GM23338 (cell line): ENCODE results near the gene ORAI2. TPM values are rescaled to one million over a fixed set of nuclear protein-coding genes. Genes with fewer than 3 reads are reported as not detected.

Source experiments
- ATAC-seq: fragments of 200-7000 bp; cut with Tn5 transposase; 3 replicates; pipeline ENCODE4 v1.9.1; 2020
- DNase-seq: peaks from one replicate; pipeline ENCODE4 v3.0.0-alpha.2; 2015; ENCODE audit warnings: low spot score
- H2AFZ ChIP-seq: fragments of 200-600 bp; sonication (generic); 2 replicates; pipeline ENCODE4 v1.8.0; 2016; ENCODE audit warnings: antibody characterized with exemption, mild to moderate bottlenecking, moderate library complexity
- H3F3A ChIP-seq: fragments of 200-600 bp; sonication (generic); replicated peaks from 2 replicates; pipeline ENCODE4 v1.8.0; 2017; ENCODE audit warnings: antibody characterized with exemption, mixed run types, low read depth
- H3K27ac ChIP-seq: fragments of 200-600 bp; sonication (generic); 2 replicates; pipeline ENCODE4 v1.6.1; 2016; ENCODE audit warnings: low read depth
- H3K27me3 ChIP-seq: fragments of 200-600 bp; sonication (generic); 2 replicates; pipeline ENCODE4 v1.8.0; 2016; ENCODE audit warnings: mild to moderate bottlenecking, mixed run types, moderate library complexity; ENCODE audit not compliant: insufficient read depth
- H3K36me3 ChIP-seq: fragments of 200-600 bp; sonication (generic); 2 replicates; pipeline ENCODE4 v1.8.0; 2016; ENCODE audit warnings: mild to moderate bottlenecking; ENCODE audit not compliant: insufficient read depth
- H3K4me1 ChIP-seq: fragments of 200-600 bp; sonication (generic); 2 replicates; pipeline ENCODE4 v1.8.0; 2016; ENCODE audit warnings: mild to moderate bottlenecking, moderate library complexity; ENCODE audit not compliant: insufficient read depth
- H3K4me2 ChIP-seq: fragments of 200-600 bp; sonication (generic); 2 replicates; pipeline ENCODE4 v1.7.1; 2017; ENCODE audit warnings: mixed run types
- H3K4me3 ChIP-seq: fragments of 200-600 bp; sonication (generic); 2 replicates; pipeline ENCODE4 v1.6.1; 2016; ENCODE audit warnings: mixed run types
- H3K79me2 ChIP-seq: fragments of 200-600 bp; sonication (generic); replicated peaks from 2 replicates; pipeline ENCODE4 v1.8.0; 2017; ENCODE audit warnings: mild to moderate bottlenecking; ENCODE audit not compliant: insufficient read depth
- H3K9me2 ChIP-seq: fragments of 200-600 bp; sonication (generic); 2 replicates; pipeline ENCODE4 v1.8.0; 2017; ENCODE audit not compliant: insufficient read depth
- H4K20me1 ChIP-seq: fragments of 200-600 bp; sonication (generic); replicated peaks from 2 replicates; pipeline ENCODE4 v1.8.0; 2017; ENCODE audit warnings: mild to moderate bottlenecking; ENCODE audit not compliant: insufficient read depth
- H3K27ac Mint-ChIP-seq: 2 replicates; pipeline ENCODE4 v1.8.0; 2020; ENCODE audit warnings: inconsistent platforms, mild to moderate bottlenecking, moderate library complexity, mixed read lengths
- H3K27me3 Mint-ChIP-seq: 3 replicates; pipeline ENCODE4 v1.8.0; 2022; ENCODE audit warnings: low read depth, mild to moderate bottlenecking, moderate library complexity, mixed read lengths, inconsistent platforms; ENCODE audit not compliant: insufficient read depth, poor library complexity
- H3K36me3 Mint-ChIP-seq: 3 replicates; pipeline ENCODE4 v1.8.0; 2021; ENCODE audit warnings: low read depth, mild to moderate bottlenecking, inconsistent platforms, moderate library complexity, mixed read lengths
- H3K4me1 Mint-ChIP-seq: 3 replicates; pipeline ENCODE4 v1.8.0; 2020; ENCODE audit warnings: mild to moderate bottlenecking, inconsistent platforms, mixed read lengths
- H3K4me3 Mint-ChIP-seq: 3 replicates; pipeline ENCODE4 v1.8.0; 2021; ENCODE audit warnings: moderate library complexity, mild to moderate bottlenecking, inconsistent platforms, mixed read lengths
- H3K9me3 Mint-ChIP-seq: 3 replicates; pipeline ENCODE4 v1.8.0; 2020; ENCODE audit warnings: moderate library complexity, mild to moderate bottlenecking, inconsistent platforms, mixed read lengths
- EZH2 ChIP-seq: fragments of 200-600 bp; sonication (generic); IDR thresholded peaks from one replicate; pipeline ENCODE4 v1.8.0; 2017; ENCODE audit warnings: antibody characterized with exemption, mild to moderate bottlenecking, low read depth; ENCODE audit not compliant: unreplicated experiment
- EZH2phosphoT487 ChIP-seq: fragments of 200-600 bp; sonication (generic); IDR thresholded peaks from one replicate; pipeline ENCODE4 v1.8.1; 2018; ENCODE audit warnings: antibody characterized with exemption; ENCODE audit not compliant: unreplicated experiment
- NANOG ChIP-seq: IDR thresholded peaks from 2 replicates; pipeline ENCODE4 v1.6.1; 2016; ENCODE audit warnings: antibody characterized with exemption, borderline replicate concordance
- STAT1 ChIP-seq: IDR thresholded peaks from one replicate; pipeline ENCODE4 v1.6.1; 2016; ENCODE audit warnings: antibody characterized with exemption; ENCODE audit not compliant: unreplicated experiment
- ZNF331 ChIP-seq: fragments of 250-450 bp; sonication (Bioruptor Pico); IDR thresholded peaks from 2 replicates; pipeline ENCODE4 v1.5.0; 2020; ENCODE audit warnings: low read depth, mild to moderate bottlenecking, moderate library complexity
- ZNF462 ChIP-seq: fragments of 250-450 bp; sonication (Bioruptor Pico); IDR thresholded peaks from 2 replicates; pipeline ENCODE4 v1.5.0; 2020; ENCODE audit warnings: mild to moderate bottlenecking, moderate library complexity
- polyA plus RNA-seq: library from polyadenylated mRNA; unstranded; fragments of >200 nt; fragmentation: Nextera tagmentation; extraction: Ambion mirVana; gene quantifications from 2 replicates; pipeline ENCODE4 v1.2.1, GENCODE V29; 2016
- total RNA-seq: library from RNA; depleted of rRNA; stranded (reverse); fragments of >200 nt; shearing (Covaris generic); gene quantifications from 2 replicates; pipeline ENCODE4 v1.2.3, GENCODE V29; 2014
- TF ChIP-seq, protein P1 (sequence below): IDR thresholded peaks from one replicate; pipeline ENCODE4 v1.6.1; 2018; ENCODE audit warnings: antibody characterized with exemption; ENCODE audit not compliant: unreplicated experiment
- TF ChIP-seq, protein P2 (sequence below), 2 experiments: fragments of 200-600 bp in 1 of 2; sonication (generic) in 1 of 2; conservative IDR thresholded peaks; 2 replicates each; pipeline versions ENCODE4 v1.5.1 to v1.6.1; 2016 to 2017; ENCODE audit warnings: antibody characterized with exemption in 2 of 2, low read depth in 2 of 2, mild to moderate bottlenecking in 2 of 2, moderate library complexity in 1 of 2
- TF ChIP-seq, protein P3 (sequence below): IDR thresholded peaks from 2 replicates; pipeline ENCODE4 v1.6.1; 2016; ENCODE audit warnings: antibody characterized with exemption

ORAI2 gene
- total and polyA plus RNA-seq, 2 experiments from 2014 or later: 6.6 to 33.8 TPM

- Histone ChIP-seq H3K27me3 (no peaks in the 10 kb centered on the region), H4K20me1 (no peaks in the 10 kb centered on the region; the same call in none of the 2 replicates), H3K36me3 (peaks cover 14% of the 10 kb centered on the region; the same call in 1 of the 2 replicates), H2AFZ (0 out of 2 replicates have a peak overlapping the region, but pooled peaks have one; percentile 64), H3K27ac (peak overlapping the region; percentile 99), H3K9me2 (no peaks in the 10 kb centered on the region), H3K79me2 (peaks cover 23% of the 10 kb centered on the region), H3K4me3 (peak overlapping the region; percentile 98), H3K4me2 (peak overlapping the region; percentile 98), H3K4me1 (no peaks in the 10 kb centered on the region; the same call in none of the 2 replicates), H3F3A (peaks cover 23% of the 10 kb centered on the region)
- no peak for ATAC-seq
- Mint-ChIP-seq H3K4me3 (peak overlapping the region; percentile 88), H3K9me3 (no peaks in the 10 kb centered on the region), H3K4me1 (peaks cover 12% of the 10 kb centered on the region), H3K36me3 (peaks cover 49% of the 10 kb centered on the region), H3K27ac (peak overlapping the region; percentile 97), H3K27me3 (peaks cover 21% of the 10 kb centered on the region)
- DNase-seq: no peak
- TF ChIP-seq NANOG: no peak
- TF ChIP-seq, protein P1, sequence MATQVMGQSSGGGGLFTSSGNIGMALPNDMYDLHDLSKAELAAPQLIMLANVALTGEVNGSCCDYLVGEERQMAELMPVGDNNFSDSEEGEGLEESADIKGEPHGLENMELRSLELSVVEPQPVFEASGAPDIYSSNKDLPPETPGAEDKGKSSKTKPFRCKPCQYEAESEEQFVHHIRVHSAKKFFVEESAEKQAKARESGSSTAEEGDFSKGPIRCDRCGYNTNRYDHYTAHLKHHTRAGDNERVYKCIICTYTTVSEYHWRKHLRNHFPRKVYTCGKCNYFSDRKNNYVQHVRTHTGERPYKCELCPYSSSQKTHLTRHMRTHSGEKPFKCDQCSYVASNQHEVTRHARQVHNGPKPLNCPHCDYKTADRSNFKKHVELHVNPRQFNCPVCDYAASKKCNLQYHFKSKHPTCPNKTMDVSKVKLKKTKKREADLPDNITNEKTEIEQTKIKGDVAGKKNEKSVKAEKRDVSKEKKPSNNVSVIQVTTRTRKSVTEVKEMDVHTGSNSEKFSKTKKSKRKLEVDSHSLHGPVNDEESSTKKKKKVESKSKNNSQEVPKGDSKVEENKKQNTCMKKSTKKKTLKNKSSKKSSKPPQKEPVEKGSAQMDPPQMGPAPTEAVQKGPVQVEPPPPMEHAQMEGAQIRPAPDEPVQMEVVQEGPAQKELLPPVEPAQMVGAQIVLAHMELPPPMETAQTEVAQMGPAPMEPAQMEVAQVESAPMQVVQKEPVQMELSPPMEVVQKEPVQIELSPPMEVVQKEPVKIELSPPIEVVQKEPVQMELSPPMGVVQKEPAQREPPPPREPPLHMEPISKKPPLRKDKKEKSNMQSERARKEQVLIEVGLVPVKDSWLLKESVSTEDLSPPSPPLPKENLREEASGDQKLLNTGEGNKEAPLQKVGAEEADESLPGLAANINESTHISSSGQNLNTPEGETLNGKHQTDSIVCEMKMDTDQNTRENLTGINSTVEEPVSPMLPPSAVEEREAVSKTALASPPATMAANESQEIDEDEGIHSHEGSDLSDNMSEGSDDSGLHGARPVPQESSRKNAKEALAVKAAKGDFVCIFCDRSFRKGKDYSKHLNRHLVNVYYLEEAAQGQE: no peak
- no peak for TF ChIP-seq EZH2
- TF ChIP-seq STAT1: no peak
- TF ChIP-seq, protein P2, sequence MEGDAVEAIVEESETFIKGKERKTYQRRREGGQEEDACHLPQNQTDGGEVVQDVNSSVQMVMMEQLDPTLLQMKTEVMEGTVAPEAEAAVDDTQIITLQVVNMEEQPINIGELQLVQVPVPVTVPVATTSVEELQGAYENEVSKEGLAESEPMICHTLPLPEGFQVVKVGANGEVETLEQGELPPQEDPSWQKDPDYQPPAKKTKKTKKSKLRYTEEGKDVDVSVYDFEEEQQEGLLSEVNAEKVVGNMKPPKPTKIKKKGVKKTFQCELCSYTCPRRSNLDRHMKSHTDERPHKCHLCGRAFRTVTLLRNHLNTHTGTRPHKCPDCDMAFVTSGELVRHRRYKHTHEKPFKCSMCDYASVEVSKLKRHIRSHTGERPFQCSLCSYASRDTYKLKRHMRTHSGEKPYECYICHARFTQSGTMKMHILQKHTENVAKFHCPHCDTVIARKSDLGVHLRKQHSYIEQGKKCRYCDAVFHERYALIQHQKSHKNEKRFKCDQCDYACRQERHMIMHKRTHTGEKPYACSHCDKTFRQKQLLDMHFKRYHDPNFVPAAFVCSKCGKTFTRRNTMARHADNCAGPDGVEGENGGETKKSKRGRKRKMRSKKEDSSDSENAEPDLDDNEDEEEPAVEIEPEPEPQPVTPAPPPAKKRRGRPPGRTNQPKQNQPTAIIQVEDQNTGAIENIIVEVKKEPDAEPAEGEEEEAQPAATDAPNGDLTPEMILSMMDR (conservative IDR thresholded peaks at IDR 0.05; ENCODE audit: low read depth in 2 of 2): no peak
Observed at GRCh38 chr7:102396710-102397019, 36.7 kb upstream of the ORAI2 start.

DNA sequence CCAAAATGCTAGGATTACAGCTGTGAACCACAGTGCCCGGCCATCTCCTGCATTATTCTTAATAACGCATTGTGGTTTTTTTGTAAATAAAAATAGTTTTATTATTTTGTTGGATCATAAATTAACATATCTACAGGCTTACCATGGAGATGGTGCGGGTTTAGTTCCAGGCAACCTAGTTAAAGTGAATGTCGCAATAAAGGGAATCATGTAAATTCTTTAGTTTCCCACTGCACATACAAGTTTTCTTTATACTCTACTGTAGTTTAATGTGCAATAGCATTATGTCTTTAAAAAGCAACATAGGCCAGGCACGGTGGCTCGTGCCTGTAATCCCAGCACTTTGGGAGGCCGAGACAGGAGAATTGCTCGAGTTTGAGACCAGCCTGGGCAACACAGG is 34.8 kb upstream of the ORAI2 start:
- no peaks in the 10 kb centered on the region for H3K9me3 Mint-ChIP-seq
- Histone ChIP-seq H3F3A (peaks cover 28% of the 10 kb centered on the region), H3K36me3 (peaks cover 17% of the 10 kb centered on the region; the same call in 1 of the 2 replicates), H3K4me1 (no peaks in the 10 kb centered on the region; the same call in none of the 2 replicates), H3K4me3 (no peak overlapping the region), H3K9me2 (no peaks in the 10 kb centered on the region), H4K20me1 (no peaks in the 10 kb centered on the region; the same call in none of the 2 replicates), H3K79me2 (peaks cover 23% of the 10 kb centered on the region), H2AFZ (no peak overlapping the region), H3K4me2 (no peak overlapping the region), H3K27me3 (no peaks in the 10 kb centered on the region), H3K27ac (no peak overlapping the region)
- no peak overlapping the region for H3K4me3 Mint-ChIP-seq
- peaks cover 60% of the 10 kb centered on the region for H3K36me3 Mint-ChIP-seq
- H3K4me1 Mint-ChIP-seq: peaks cover 12% of the 10 kb centered on the region
- H3K27ac Mint-ChIP-seq: no peak overlapping the region
- peaks cover 22% of the 10 kb centered on the region for H3K27me3 Mint-ChIP-seq
- ATAC-seq: no peak
- DNase-seq: no peak
- no peak for TF ChIP-seq NANOG
- TF ChIP-seq ZNF331 (CRISPR knock-in tag): no peak
- no peak for TF ChIP-seq EZH2
- TF ChIP-seq, protein P3, sequence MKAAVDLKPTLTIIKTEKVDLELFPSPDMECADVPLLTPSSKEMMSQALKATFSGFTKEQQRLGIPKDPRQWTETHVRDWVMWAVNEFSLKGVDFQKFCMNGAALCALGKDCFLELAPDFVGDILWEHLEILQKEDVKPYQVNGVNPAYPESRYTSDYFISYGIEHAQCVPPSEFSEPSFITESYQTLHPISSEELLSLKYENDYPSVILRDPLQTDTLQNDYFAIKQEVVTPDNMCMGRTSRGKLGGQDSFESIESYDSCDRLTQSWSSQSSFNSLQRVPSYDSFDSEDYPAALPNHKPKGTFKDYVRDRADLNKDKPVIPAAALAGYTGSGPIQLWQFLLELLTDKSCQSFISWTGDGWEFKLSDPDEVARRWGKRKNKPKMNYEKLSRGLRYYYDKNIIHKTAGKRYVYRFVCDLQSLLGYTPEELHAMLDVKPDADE: no peak
- TF ChIP-seq EZH2phosphoT487: no peak
- TF ChIP-seq ZNF462 (CRISPR knock-in tag): no peak
